Measurements from ENCODE around the gene CSRP3. TPM values are rescaled to one million over a fixed set of nuclear protein-coding genes. Genes with fewer than 3 reads are reported as not detected.

CSRP3 gene
- total RNA-seq, 1 experiment from 2014 or later: not detected

- TF ChIP-seq EZH2 (IDR thresholded peaks at IDR 0.05; ENCODE audit: low read depth): no peak
- no peak for TF ChIP-seq CTCF (conservative IDR thresholded peaks at IDR 0.05)
- Histone ChIP-seq H2AFZ (no peak overlapping the region), H3K27ac (no peak overlapping the region), H4K20me1 (ENCODE audit: insufficient read depth) (no peaks in the 10 kb centered on the region), H3K27me3 (ENCODE audit: insufficient read depth, low read depth) (no peaks in the 10 kb centered on the region), H3K4me1 (replicated peaks; ENCODE audit: insufficient read depth) (no peaks in the 10 kb centered on the region), H3K9me3 (ENCODE audit: insufficient read depth, low read depth) (no peaks in the 10 kb centered on the region), H3K9me2 (ENCODE audit: insufficient read depth) (no peaks in the 10 kb centered on the region; the same call in 1 of the 2 replicates), H3F3A (ENCODE audit: insufficient read depth, low read depth) (no peaks in the 10 kb centered on the region), H3K4me3 (no peak overlapping the region), H3K36me3 (ENCODE audit: low read depth) (no peaks in the 10 kb centered on the region), H3K4me2 (no peak overlapping the region), H3K79me2 (ENCODE audit: low read depth) (no peaks in the 10 kb centered on the region)
- POLR2A ChIA-PET (ENCODE audit: unreplicated experiment): interaction anchor here (0.5 kb wide), 1 partner anchor 14 kb away, joined by 5 read pairs; no protein-coding TSS in a partner anchor
- CTCF ChIA-PET: no interaction called here
- DNase-seq: no peak
- no TSS peak for BruUV-seq (replicated peaks)
- intact Hi-C loops (cut with micrococcal nuclease; ENCODE audit: unreplicated experiment): no loop called here
Observed at GRCh38 chr11:19218216-19218615, 16.4 kb upstream of the CSRP3 start.

GRCh38 chr11:19216709-19217374, 15.1 kb upstream of the CSRP3 start:
- no peaks in the 10 kb centered on the region; the same call in 1 of the 2 replicates for H3K9me2 ChIP-seq (ENCODE audit: insufficient read depth)
- no peak overlapping the region for H3K4me3 ChIP-seq
- H2AFZ ChIP-seq: no peak overlapping the region
- TF ChIP-seq EZH2 (IDR thresholded peaks at IDR 0.05; ENCODE audit: low read depth) (no peak), CTCF (conservative IDR thresholded peaks at IDR 0.05) (no peak)
- no peaks in the 10 kb centered on the region for H3K36me3 ChIP-seq (ENCODE audit: low read depth)
- H3K27ac ChIP-seq: no peak overlapping the region
- no peaks in the 10 kb centered on the region for H4K20me1 ChIP-seq (ENCODE audit: insufficient read depth)
- ChIA-PET POLR2A (ENCODE audit: unreplicated experiment) (no interaction called here), CTCF (no interaction called here)
- H3K27me3 ChIP-seq (ENCODE audit: insufficient read depth, low read depth): no peaks in the 10 kb centered on the region
- DNase-seq: no peak
- H3F3A ChIP-seq (ENCODE audit: insufficient read depth, low read depth): no peaks in the 10 kb centered on the region
- intact Hi-C loops (cut with micrococcal nuclease; ENCODE audit: unreplicated experiment): no loop called here
- H3K4me1 ChIP-seq (replicated peaks; ENCODE audit: insufficient read depth): no peaks in the 10 kb centered on the region
- no peaks in the 10 kb centered on the region for H3K9me3 ChIP-seq (ENCODE audit: insufficient read depth, low read depth)
- H3K4me2 ChIP-seq: no peak overlapping the region
- BruUV-seq (replicated peaks): no TSS peak
- H3K79me2 ChIP-seq (ENCODE audit: low read depth): no peaks in the 10 kb centered on the region

- Histone ChIP-seq H4K20me1 (ENCODE audit: insufficient read depth) (no peaks in the 10 kb centered on the region), H3K27ac (no peak overlapping the region), H3K4me2 (no peak overlapping the region), H3K4me3 (no peak overlapping the region), H3F3A (ENCODE audit: insufficient read depth, low read depth) (no peaks in the 10 kb centered on the region), H3K79me2 (ENCODE audit: low read depth) (no peaks in the 10 kb centered on the region), H2AFZ (no peak overlapping the region), H3K9me3 (ENCODE audit: insufficient read depth, low read depth) (no peaks in the 10 kb centered on the region), H3K27me3 (ENCODE audit: insufficient read depth, low read depth) (no peaks in the 10 kb centered on the region), H3K36me3 (ENCODE audit: low read depth) (no peaks in the 10 kb centered on the region), H3K4me1 (replicated peaks; ENCODE audit: insufficient read depth) (no peaks in the 10 kb centered on the region), H3K9me2 (ENCODE audit: insufficient read depth) (no peaks in the 10 kb centered on the region; the same call in 1 of the 2 replicates)
- ChIA-PET POLR2A (ENCODE audit: unreplicated experiment) (no interaction called here), CTCF (no interaction called here)
- no TSS peak for BruUV-seq (replicated peaks)
- no peak for DNase-seq
- TF ChIP-seq CTCF (conservative IDR thresholded peaks at IDR 0.05): no peak
- intact Hi-C loops (cut with micrococcal nuclease; ENCODE audit: unreplicated experiment): no loop called here
Observed at GRCh38 chr11:19216021-19216420, 14.2 kb upstream of the CSRP3 start.
